GM12864 (cell line): Measurements from ENCODE around the gene LIN28B.

Experiments used
- DNase-seq: peaks from one replicate; pipeline ENCODE4 v3.0.0-alpha.2; 2011; ENCODE audit warnings: low read depth
- H3K4me3 ChIP-seq: 2 replicates; pipeline ENCODE4 v1.5.1; 2011; ENCODE audit warnings: mild to moderate bottlenecking, low read depth, low read length, control low read depth
- TF ChIP-seq, protein P1 (sequence below): IDR thresholded peaks from 2 replicates; pipeline ENCODE4 v1.5.1; 2011; ENCODE audit warnings: low read depth, mild to moderate bottlenecking, moderate library complexity, low read length, control low read depth, inconsistent platforms; ENCODE audit errors: missing control alignments

LIN28B gene, protein sequence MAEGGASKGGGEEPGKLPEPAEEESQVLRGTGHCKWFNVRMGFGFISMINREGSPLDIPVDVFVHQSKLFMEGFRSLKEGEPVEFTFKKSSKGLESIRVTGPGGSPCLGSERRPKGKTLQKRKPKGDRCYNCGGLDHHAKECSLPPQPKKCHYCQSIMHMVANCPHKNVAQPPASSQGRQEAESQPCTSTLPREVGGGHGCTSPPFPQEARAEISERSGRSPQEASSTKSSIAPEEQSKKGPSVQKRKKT

DNA sequence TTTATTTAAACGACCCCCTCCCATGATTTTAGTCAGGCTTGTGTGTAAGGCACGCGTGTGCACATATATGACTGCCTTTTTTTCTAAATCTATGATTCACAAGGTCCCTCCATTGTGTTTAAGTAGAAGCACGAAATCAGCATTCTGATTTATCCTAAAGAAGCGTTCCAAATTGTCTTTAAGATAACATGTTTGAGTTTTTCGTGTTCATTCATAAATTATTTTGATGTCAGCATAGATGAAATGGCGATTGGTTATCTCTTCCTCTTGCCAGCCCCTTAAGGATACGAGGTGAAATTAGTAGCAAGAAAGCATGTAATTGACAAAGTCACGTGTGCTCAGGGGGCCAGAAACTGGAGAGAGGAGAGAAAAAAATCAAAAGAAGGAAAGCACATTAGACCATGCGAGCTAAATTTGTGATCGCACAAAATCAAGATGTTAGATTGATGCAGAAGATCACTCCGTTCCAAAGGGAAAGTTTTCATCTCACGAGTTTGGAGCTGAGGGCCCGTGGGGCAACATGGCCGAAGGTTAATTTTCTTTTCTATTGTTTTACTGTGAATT, at the start of gene LIN28B:
Gene LIN28B (plus strand): TSS at position 377 of the 564 bp plus-strand sequence. CDS start 144 bp downstream, at position 521.
- H3K4me3 ChIP-seq: no peak within 1 kb of the TSS
- TF ChIP-seq, protein P1, sequence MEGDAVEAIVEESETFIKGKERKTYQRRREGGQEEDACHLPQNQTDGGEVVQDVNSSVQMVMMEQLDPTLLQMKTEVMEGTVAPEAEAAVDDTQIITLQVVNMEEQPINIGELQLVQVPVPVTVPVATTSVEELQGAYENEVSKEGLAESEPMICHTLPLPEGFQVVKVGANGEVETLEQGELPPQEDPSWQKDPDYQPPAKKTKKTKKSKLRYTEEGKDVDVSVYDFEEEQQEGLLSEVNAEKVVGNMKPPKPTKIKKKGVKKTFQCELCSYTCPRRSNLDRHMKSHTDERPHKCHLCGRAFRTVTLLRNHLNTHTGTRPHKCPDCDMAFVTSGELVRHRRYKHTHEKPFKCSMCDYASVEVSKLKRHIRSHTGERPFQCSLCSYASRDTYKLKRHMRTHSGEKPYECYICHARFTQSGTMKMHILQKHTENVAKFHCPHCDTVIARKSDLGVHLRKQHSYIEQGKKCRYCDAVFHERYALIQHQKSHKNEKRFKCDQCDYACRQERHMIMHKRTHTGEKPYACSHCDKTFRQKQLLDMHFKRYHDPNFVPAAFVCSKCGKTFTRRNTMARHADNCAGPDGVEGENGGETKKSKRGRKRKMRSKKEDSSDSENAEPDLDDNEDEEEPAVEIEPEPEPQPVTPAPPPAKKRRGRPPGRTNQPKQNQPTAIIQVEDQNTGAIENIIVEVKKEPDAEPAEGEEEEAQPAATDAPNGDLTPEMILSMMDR: no peak
- no peak for DNase-seq

DNA sequence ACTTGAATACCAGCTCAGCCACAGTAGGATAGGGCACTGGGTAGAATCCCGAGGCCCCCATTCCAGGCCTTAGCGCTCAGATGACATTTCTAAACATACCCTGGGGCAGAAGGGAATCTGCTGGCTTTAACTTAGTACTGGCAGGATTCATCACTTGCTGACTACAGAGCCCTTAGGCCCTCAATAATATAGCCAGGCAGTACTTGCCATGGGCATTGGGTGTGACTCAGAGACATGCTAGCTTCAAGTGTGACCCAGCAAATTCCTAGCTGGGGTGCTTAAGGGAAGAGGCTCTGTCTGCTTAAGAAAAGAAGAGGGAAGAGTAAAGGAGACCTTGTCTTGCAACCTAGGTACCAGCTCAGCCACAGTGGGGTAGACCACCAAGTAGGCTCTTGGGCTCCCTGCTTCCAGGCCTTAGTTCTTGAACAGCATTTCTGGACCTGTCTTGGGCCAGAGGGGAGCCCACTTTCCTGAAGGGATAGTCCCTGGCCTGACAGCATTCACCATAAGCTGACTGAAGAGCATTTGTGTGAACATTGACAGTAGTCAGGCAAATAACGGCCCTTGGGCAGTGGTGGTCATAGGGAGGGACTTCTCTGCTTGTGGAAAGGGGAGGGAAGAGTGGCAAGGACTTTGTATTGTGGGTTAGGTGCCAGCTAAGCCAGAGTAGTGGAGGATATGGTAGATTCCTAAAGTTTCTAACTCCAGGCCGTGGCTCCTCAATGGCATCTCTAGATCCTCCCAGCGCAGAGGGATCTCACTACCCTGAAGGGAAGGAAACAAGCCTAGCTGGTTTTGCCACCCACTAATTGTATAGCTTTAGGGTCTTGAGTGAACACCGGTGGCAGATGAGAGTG, 48.6 kb upstream of the LIN28B start:
- TF ChIP-seq, protein P1: no peak
- H3K4me3 ChIP-seq: no peak overlapping the region
- DNase-seq: no peak

DNA sequence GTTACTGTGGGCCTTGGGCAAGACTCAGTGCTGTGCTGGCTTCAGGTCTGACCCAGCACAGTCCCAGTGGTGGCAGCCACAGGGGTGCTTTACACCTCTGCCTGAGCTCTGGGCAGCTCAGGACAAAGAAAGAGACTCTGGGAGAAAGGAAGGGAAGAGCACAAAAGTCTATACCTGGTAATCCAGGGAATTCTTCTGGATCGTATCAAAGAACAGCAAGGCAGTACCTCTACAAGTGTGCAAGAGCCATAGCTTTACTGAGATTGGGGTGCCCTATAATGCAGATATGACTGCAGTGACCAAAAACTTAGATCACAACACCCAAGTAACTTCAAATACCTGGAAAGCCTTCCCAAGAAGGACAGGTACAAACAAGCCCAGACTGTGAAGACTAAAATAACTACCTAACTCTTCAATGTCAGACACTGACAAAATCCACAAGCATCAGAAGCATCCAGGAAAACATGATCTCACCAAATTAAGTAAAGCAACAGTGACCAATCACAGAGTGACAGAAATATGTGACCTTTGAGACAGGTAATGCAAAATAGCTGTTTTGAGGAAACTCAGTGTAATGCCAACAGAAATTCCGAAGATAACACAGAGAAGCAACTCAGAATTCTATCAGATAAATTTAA, 47.9 kb upstream of the LIN28B start:
- DNase-seq: no peak

DNA sequence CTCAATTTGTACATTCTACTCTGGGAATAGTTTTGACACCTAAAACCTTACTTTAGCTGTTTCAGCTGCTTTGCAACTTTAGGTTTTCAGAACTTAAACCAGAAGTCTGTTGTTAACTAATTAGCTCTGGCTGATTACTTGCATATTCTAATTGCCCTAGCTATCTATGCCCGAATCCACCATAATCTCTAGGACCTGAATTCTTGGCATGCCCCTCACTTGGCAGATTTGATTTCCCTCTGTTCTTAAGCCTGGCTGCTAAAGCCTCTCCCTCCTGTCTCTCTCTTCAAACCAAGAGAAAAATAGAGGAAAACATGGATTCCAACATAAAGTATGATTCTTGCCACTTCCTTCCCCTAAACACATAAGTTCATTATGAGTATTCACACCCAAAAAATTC, 35.0 kb upstream of the LIN28B start:
- no peak for DNase-seq
- H3K4me3 ChIP-seq: no peak overlapping the region
- TF ChIP-seq, protein P1: no peak

More for the DNA sequence above, 47.9 kb upstream of the LIN28B start:
- no peak overlapping the region for H3K4me3 ChIP-seq
- TF ChIP-seq, protein P1: no peak

DNA sequence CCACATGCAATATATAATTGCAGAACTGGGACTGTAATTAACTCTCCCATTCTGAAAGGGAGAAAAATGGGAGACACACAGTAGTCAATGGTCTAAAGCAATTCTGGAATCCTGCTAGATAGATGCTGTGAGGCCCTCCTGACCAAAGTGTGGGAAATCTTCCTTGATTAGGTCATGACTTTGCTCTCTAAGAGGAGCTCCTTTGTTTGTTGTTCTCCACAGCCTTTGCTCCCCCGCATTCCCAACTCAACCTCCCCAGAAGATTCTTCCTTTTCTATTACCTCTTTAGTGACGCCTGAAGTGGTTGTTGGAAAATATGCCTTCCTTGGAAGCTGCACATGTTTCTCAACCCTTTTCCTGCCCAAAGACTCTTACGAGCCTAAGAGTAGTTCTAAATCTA, 28.8 kb upstream of the LIN28B start:
- H3K4me3 ChIP-seq: no peak overlapping the region

DNA sequence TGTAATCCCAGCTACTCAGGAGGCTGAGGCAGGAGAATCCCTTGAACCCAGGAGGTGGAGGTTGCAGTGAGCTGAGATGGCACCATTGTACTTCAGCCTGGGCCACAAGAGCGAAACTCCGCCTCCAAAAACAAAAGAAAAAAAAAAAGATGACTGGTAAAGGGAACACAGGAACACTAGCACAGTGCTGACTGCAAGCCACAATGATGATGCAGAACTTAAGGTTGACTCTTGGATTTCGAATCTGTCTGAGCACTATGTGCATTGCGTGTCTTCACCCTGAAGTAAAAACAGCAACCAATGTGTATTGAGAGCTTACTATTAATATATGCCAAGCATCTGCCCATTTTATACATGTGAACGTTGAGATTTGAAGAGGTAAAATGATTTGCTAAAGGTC, 27.6 kb upstream of the LIN28B start:
- TF ChIP-seq, protein P1: no peak
- no peak for DNase-seq
- H3K4me3 ChIP-seq: no peak overlapping the region

More for the DNA sequence above, 28.8 kb upstream of the LIN28B start:
- TF ChIP-seq, protein P1: no peak
- no peak for DNase-seq
